Activated CD8-positive, alpha-beta memory T cell treated with anti-CD3 and anti-CD28 coated beads, Interleukin-2, amount 50 U/mL, for 1 hour (primary cell): ENCODE data around the gene SEMA4F.
"Not testable (repeated sequence)": the region's sequence is repeated elsewhere in the genome, so short reads cannot be mapped to it uniquely, and the experiment has no call there.

ENCODE experiments used
- DNase-seq: peaks from one replicate; pipeline ENCODE4 v3.0.0-alpha.2; 2020; ENCODE audit errors: extremely low read depth

Gene SEMA4F

GRCh38 chr2:74653985-74654882 is at the start of gene SEMA4F:
SEMA4F (plus strand) TSS chr2:74654247; CDS start chr2:74654377, 130 bp downstream.
- peak; percentile 86 for DNase-seq

GRCh38 chr2:74606927-74607326 is 47.1 kb upstream of the SEMA4F start:
- no peak for DNase-seq

- DNase-seq = no peak
These were observed 36.9 kb upstream of the SEMA4F start for GRCh38 chr2:74617122-74617521.

GRCh38 chr2:74618410-74619083 is 35.5 kb upstream of the SEMA4F start:
- no peak for DNase-seq

GRCh38 chr2:74619651-74620297 is 34.3 kb upstream of the SEMA4F start:
- no peak for DNase-seq

GRCh38 chr2:74620671-74621070 is 33.4 kb upstream of the SEMA4F start:
- no peak for DNase-seq

- no peak for DNase-seq
These were observed 28.2 kb upstream of the SEMA4F start for GRCh38 chr2:74625658-74626425.

- no peak for DNase-seq
These were observed 25.4 kb upstream of the SEMA4F start for GRCh38 chr2:74628538-74629105.

GRCh38 chr2:74630454-74630853 is 23.6 kb upstream of the SEMA4F start:
- DNase-seq = not testable (repeated sequence)

- no peak for DNase-seq
These were observed 21.7 kb upstream of the SEMA4F start for GRCh38 chr2:74632209-74632938.

- DNase-seq = no peak
These were observed 21.1 kb upstream of the SEMA4F start for GRCh38 chr2:74632939-74633312.

- DNase-seq = no peak
These were observed 14.5 kb upstream of the SEMA4F start for GRCh38 chr2:74639550-74639949.

GRCh38 chr2:74645344-74645743 is 8.7 kb upstream of the SEMA4F start:
- DNase-seq = no peak

GRCh38 chr2:74646201-74646600 is 7.8 kb upstream of the SEMA4F start:
- no peak for DNase-seq

- DNase-seq = no peak
These were observed 7.1 kb upstream of the SEMA4F start for GRCh38 chr2:74646834-74647482.

- DNase-seq = no peak
These were observed 6.0 kb upstream of the SEMA4F start, which contains the start of gene M1AP for GRCh38 chr2:74648009-74648443. M1AP (minus strand) TSS chr2:74648330; CDS start chr2:74640275, 8,055 bp downstream.

GRCh38 chr2:74653589-74653984 is 460 bp upstream of the SEMA4F start:
- DNase-seq = no peak

GRCh38 chr2:74655579-74655978 is 1.5 kb downstream of the SEMA4F start:
- DNase-seq = no peak

GRCh38 chr2:74658516-74658915 is 4.5 kb downstream of the SEMA4F start:
- DNase-seq = no peak

- no peak for DNase-seq
These were observed 5.4 kb downstream of the SEMA4F start for GRCh38 chr2:74659462-74659861.
